GM19043 (cell line): ENCODE data around the gene L1CAM.

ENCODE experiments used
- ATAC-seq: cut with Tn5 transposase; IDR thresholded peaks from one replicate; pipeline ENCODE4 v1.9.1; 2021; ENCODE audit warnings: low read depth; ENCODE audit not compliant: unreplicated experiment

L1CAM gene

DNA sequence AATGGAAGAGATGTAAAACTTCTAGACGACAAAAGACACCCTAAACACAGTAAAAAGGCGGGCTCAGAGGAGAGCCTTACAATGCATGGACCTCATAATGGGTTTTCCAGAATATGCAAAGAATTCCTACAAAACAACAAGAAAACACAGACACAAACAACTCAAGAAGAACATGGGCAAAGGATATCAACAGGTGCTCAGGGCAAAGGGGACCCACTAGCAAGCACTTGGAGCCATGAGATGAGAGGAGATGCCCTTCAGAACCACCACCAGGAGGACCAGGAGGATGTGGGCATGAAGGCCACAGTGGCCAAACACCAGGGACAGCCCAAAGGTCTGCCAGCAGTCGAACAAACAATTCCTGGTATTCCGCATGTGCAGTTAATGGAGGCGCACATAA lies 72.8 kb downstream of the L1CAM start:
- no peak for ATAC-seq

GRCh38 chrX:153812220-153812619 lies 73.8 kb downstream of the L1CAM start:
- ATAC-seq: no peak
